Measurements from ENCODE around the gene HOXA7.

DNA sequence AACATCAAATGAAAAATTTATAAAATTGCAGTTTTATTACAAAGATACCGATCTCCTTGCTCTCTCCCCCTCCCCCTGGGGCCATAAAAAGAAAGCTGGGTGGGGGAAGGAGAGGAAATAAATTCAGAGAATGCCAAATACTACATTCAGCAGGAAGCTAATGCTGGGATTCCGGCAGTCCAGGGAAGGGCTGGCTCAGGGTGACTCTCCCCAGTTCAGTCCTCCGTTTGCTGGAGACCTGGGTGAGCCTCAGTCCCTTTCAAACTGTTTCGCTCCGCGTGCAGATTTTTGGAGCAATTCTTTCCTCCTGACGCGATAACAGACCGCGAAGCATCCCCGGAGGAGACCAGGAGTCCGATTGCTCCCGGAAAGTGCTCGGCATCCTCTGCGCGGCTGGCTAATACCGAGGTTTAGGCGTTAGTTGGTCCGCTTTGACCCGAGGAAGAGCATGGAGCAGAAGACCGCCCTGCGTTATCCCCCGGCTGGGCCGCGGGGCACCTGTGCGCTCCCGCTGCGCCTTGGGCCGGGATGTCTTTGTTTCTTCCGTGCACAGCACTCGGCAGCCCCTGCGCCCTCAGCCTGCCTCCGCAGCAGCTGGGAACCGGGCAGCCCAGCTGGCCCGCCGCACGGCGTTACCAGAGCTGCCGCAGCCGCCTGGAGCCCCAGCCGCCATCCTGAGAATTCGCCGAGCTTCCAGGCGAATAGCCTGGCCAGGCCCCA lies 50.1 kb downstream of the HOXA7 start:
- TF ChIP-seq, protein P1, sequence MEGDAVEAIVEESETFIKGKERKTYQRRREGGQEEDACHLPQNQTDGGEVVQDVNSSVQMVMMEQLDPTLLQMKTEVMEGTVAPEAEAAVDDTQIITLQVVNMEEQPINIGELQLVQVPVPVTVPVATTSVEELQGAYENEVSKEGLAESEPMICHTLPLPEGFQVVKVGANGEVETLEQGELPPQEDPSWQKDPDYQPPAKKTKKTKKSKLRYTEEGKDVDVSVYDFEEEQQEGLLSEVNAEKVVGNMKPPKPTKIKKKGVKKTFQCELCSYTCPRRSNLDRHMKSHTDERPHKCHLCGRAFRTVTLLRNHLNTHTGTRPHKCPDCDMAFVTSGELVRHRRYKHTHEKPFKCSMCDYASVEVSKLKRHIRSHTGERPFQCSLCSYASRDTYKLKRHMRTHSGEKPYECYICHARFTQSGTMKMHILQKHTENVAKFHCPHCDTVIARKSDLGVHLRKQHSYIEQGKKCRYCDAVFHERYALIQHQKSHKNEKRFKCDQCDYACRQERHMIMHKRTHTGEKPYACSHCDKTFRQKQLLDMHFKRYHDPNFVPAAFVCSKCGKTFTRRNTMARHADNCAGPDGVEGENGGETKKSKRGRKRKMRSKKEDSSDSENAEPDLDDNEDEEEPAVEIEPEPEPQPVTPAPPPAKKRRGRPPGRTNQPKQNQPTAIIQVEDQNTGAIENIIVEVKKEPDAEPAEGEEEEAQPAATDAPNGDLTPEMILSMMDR (IDR thresholded peaks at IDR 0.05; ENCODE audit: borderline replicate concordance, extremely low read depth, low read length, poor library complexity, severe bottlenecking) = no peak
- no peak for TF ChIP-seq EZH2 (IDR thresholded peaks at IDR 0.05; ENCODE audit: borderline replicate concordance, low read depth, low read length, severe bottlenecking)
